Upper lobe of left lung (tissue), 6 donors: Measurements from ENCODE around the gene SPSB2. TPM values are rescaled to one million over a fixed set of nuclear protein-coding genes. Genes with fewer than 3 reads are reported as not detected.

Experiments used
- ATAC-seq, 2 donors: fragments of 200-7000 bp; cut with Tn5 transposase; one replicate each; pipeline ENCODE4 v1.9.1; 2022; ENCODE audit warnings: mild to moderate bottlenecking in 2 of 2, moderate library complexity in 2 of 2; ENCODE audit not compliant: low FRiP score in 2 of 2
- DNase-seq, 2 donors: peaks; one replicate each; pipeline ENCODE4 v3.0.0-alpha.2; 2019 to 2020
- H3K27ac ChIP-seq, 4 donors: fragments of 200-600 bp; sonication (generic); one replicate each; pipeline ENCODE4 v1.5.1; 2016 to 2019
- H3K27me3 ChIP-seq, 4 donors: fragments of 200-600 bp; sonication (generic); one replicate each; pipeline ENCODE4 v1.5.1; 2017 to 2019
- H3K36me3 ChIP-seq, 4 donors: fragments of 200-600 bp; sonication (generic); one replicate each; pipeline ENCODE4 v1.5.1; 2016 to 2019
- H3K4me1 ChIP-seq, 4 donors: fragments of 200-600 bp; sonication (generic); one replicate each; pipeline ENCODE4 v1.5.1; 2018 to 2019
- H3K4me3 ChIP-seq, 4 donors: fragments of 200-600 bp; sonication (generic); one replicate each; pipeline ENCODE4 v1.5.1; 2017 to 2019; ENCODE audit warnings: mild to moderate bottlenecking in 2 of 4, moderate library complexity in 1 of 4
- H3K9me3 ChIP-seq, 4 donors: fragments of 200-600 bp; sonication (generic); one replicate each; pipeline ENCODE4 v1.5.1; 2018 to 2019
- CTCF ChIP-seq, 6 experiments: fragments of 450-650 bp in 4 of 6; fragments of 200-600 bp in 2 of 6; sonication (generic) in 2 of 6; IDR thresholded peaks; one replicate each; pipeline ENCODE4 v1.5.1; 2016 to 2019; ENCODE audit warnings: antibody characterized with exemption in 6 of 6
- EP300 ChIP-seq, 4 donors: sonication (generic); formaldehyde crosslinking; IDR thresholded peaks; one replicate each; pipeline ENCODE4 v1.5.1; 2017; ENCODE audit warnings: antibody characterized with exemption in 4 of 4, control low read depth in 2 of 4
- POLR2A ChIP-seq, 4 donors: fragments of 450-650 bp; IDR thresholded peaks; one replicate each; pipeline ENCODE4 v1.5.1; 2016 to 2017; ENCODE audit warnings: antibody characterized with exemption in 4 of 4, mild to moderate bottlenecking in 2 of 4
- POLR2AphosphoS5 ChIP-seq, 2 donors: sonication (generic); formaldehyde crosslinking; IDR thresholded peaks; one replicate each; pipeline ENCODE4 v1.5.1; 2017; ENCODE audit warnings: antibody characterized with exemption in 2 of 2
- WGBS, 2 donors: methylation state at CpG; one replicate each; pipeline ENCODE4 v1.1.5; 2017 to 2018; 5-methylcytosine and 5-hydroxymethylcytosine counted together
- total RNA-seq, 6 donors: library from RNA; depleted of rRNA in 4 of 6; stranded (reverse); fragments of >200 nt in 4 of 6; gene quantifications; one replicate each; pipeline versions ENCODE4 v1.1.0 to v1.2.1, GENCODE V29; 2016 to 2021
- donor health status: DM: no; HTN: no; CAD: no; lungs with moderate emphysema.
- donor health status: DM: no; HTN: yes; CAD: no; lungs with severe emphysema.

SPSB2 gene
- 10 to 100 TPM; 27.7 to 63.3 (median 35.0) TPM for total RNA-seq

- TF ChIP-seq POLR2A (IDR thresholded peaks at IDR 0.05) (peak in 3 of 4 donors; percentile 46 to 92 (median 85)), POLR2AphosphoS5 (IDR thresholded peaks at IDR 0.05) (peak; percentile 54 to 82), EP300 (IDR thresholded peaks at IDR 0.05) (no peak), CTCF (IDR thresholded peaks at IDR 0.05) (peak in 2 of 6 experiments; percentile 18 to 37)
- Histone ChIP-seq H3K27me3 (no peaks in the 10 kb centered on the region), H3K36me3 (peaks cover 3 to 24% (median 20%) of the 10 kb centered on the region in 4 donors), H3K27ac (peak within 1 kb of the TSS; percentile 83 to 93 (median 92)), H3K4me3 (peak within 1 kb of the TSS; percentile 71 to 90 (median 82)), H3K4me1 (peaks cover 39 to 58% (median 46%) of the 10 kb centered on the region in 4 donors), H3K9me3 (no peaks in the 10 kb centered on the region)
- 0% methylated on average over 10 to 53 of the region's 66 CpGs for WGBS, 2 donors
- ATAC-seq (peak; percentile 97 to 98), DNase-seq (peak; percentile 100)
Measured at GRCh38 chr12:6873094-6874014, at the start of gene SPSB2. TSS of gene SPSB2 (minus strand) at chr12:6873303. CDS start at chr12:6872901, 402 bp downstream.

- no peak for ATAC-seq
- Histone ChIP-seq H3K36me3 (peaks cover 0 to 29% (median 11%) of the 10 kb centered on the region in 4 donors), H3K4me1 (peaks cover 24 to 36% (median 29%) of the 10 kb centered on the region in 4 donors), H3K4me3 (no peak overlapping the region), H3K27me3 (no peaks in the 10 kb centered on the region), H3K9me3 (no peaks in the 10 kb centered on the region), H3K27ac (peak overlapping the region in 1 of 4 donors; percentile 23)
- DNase-seq = no peak
- TF ChIP-seq POLR2A (IDR thresholded peaks at IDR 0.05) = no peak
- TF ChIP-seq POLR2AphosphoS5 (IDR thresholded peaks at IDR 0.05) = no peak
- no peak for TF ChIP-seq EP300 (IDR thresholded peaks at IDR 0.05)
- TF ChIP-seq CTCF (IDR thresholded peaks at IDR 0.05) = no peak
- WGBS, 2 donors = 72 to 84% methylated on average over 8 to 9 of the region's 9 CpGs
Measured at GRCh38 chr12:6921996-6922946, 49.2 kb upstream of the SPSB2 start.

GRCh38 chr12:6921539-6921938 is 48.4 kb upstream of the SPSB2 start:
- no peak for ATAC-seq
- DNase-seq = no peak
- H3K36me3 ChIP-seq = peaks cover 0 to 30% (median 14%) of the 10 kb centered on the region in 4 donors
- no peaks in the 10 kb centered on the region for H3K9me3 ChIP-seq
- TF ChIP-seq EP300 (IDR thresholded peaks at IDR 0.05) (no peak), POLR2A (IDR thresholded peaks at IDR 0.05) (no peak), POLR2AphosphoS5 (IDR thresholded peaks at IDR 0.05) (no peak), CTCF (IDR thresholded peaks at IDR 0.05) (no peak)
- H3K4me1 ChIP-seq = peaks cover 18 to 28% (median 23%) of the 10 kb centered on the region in 4 donors
- H3K4me3 ChIP-seq = no peak overlapping the region
- no peaks in the 10 kb centered on the region for H3K27me3 ChIP-seq
- 81 to 90% methylated on average over 7 of the region's 7 CpGs for WGBS, 2 donors
- no peak overlapping the region for H3K27ac ChIP-seq

- Histone ChIP-seq H3K4me3 (no peak overlapping the region), H3K9me3 (no peaks in the 10 kb centered on the region), H3K27ac (no peak overlapping the region), H3K27me3 (no peaks in the 10 kb centered on the region), H3K36me3 (peaks cover 0 to 34% (median 15%) of the 10 kb centered on the region in 4 donors), H3K4me1 (peaks cover 13 to 23% (median 16%) of the 10 kb centered on the region in 4 donors)
- TF ChIP-seq POLR2A (IDR thresholded peaks at IDR 0.05) (no peak), CTCF (IDR thresholded peaks at IDR 0.05) (no peak), POLR2AphosphoS5 (IDR thresholded peaks at IDR 0.05) (no peak), EP300 (IDR thresholded peaks at IDR 0.05) (no peak)
- DNase-seq (no peak), ATAC-seq (no peak)
- WGBS, 2 donors = 74 to 75% methylated on average over 7 of the region's 7 CpGs
Measured at GRCh38 chr12:6919588-6919987, 46.5 kb upstream of the SPSB2 start.
